Measurements from ENCODE around the gene ELOF1.

DNA sequence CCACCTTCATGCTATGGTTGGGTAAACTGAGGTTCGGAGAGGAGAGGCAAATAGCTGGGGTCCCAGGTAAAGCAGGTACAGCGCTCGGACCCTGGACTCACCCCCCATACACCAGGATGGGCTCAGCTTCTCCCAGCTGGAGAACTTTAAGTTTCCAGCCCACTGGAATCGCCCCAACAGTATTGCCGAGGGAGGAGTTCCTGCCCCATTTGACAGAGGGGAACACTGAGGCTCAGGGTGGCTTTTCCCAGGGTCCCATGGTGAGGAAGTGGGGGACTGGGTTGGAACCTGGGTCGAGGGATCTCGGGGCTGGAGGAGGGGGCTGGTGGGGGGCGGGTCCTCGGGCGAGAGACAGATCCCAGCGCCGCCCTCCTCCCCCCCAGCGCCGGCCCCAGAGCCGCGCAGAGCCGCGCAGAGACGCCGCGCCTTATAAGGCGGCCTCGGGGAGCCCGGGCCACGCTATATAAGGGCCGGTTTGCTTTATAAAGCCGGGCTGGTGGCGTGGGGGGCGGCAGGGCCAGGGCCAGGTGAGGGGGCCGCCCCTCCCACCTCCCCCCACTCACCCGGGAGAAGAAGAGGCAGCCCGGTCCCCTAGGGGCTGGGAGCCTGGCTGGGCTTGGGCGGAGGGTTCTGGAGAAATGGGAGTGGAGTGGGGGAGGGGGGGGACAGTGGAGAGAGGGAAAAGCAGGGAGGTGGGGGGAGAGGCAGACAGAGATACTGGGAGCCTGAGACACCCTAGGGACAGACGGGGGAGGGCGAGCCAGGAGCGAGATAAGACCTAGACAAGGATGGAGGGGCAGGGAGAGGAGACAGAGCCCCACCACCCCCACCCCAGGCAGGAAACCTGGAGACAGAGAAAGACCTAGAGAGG, 19.3 kb downstream of the ELOF1 start:
- TF ChIP-seq, protein P1, sequence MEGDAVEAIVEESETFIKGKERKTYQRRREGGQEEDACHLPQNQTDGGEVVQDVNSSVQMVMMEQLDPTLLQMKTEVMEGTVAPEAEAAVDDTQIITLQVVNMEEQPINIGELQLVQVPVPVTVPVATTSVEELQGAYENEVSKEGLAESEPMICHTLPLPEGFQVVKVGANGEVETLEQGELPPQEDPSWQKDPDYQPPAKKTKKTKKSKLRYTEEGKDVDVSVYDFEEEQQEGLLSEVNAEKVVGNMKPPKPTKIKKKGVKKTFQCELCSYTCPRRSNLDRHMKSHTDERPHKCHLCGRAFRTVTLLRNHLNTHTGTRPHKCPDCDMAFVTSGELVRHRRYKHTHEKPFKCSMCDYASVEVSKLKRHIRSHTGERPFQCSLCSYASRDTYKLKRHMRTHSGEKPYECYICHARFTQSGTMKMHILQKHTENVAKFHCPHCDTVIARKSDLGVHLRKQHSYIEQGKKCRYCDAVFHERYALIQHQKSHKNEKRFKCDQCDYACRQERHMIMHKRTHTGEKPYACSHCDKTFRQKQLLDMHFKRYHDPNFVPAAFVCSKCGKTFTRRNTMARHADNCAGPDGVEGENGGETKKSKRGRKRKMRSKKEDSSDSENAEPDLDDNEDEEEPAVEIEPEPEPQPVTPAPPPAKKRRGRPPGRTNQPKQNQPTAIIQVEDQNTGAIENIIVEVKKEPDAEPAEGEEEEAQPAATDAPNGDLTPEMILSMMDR (tag by site-specific recombination; IDR thresholded peaks at IDR 0.05) = no peak
- TF ChIP-seq ZNF274 (IDR thresholded peaks at IDR 0.05; ENCODE audit: low read length) (no peak), ZNF274 (tag by site-specific recombination; IDR thresholded peaks at IDR 0.05; ENCODE audit: borderline replicate concordance) (no peak), OVOL3 (tag by site-specific recombination; IDR thresholded peaks at IDR 0.05) (no peak), ZNF473 (tag by site-specific recombination; IDR thresholded peaks at IDR 0.05) (no peak), TCF7L2 (IDR thresholded peaks at IDR 0.05; ENCODE audit: borderline replicate concordance, low read depth, low read length) (no peak), ZNF214 (tag by site-specific recombination; IDR thresholded peaks at IDR 0.05; ENCODE audit: borderline replicate concordance) (no peak), GLIS1 (tag by site-specific recombination; IDR thresholded peaks at IDR 0.05) (no peak)
- TF ChIP-seq, protein P2, sequence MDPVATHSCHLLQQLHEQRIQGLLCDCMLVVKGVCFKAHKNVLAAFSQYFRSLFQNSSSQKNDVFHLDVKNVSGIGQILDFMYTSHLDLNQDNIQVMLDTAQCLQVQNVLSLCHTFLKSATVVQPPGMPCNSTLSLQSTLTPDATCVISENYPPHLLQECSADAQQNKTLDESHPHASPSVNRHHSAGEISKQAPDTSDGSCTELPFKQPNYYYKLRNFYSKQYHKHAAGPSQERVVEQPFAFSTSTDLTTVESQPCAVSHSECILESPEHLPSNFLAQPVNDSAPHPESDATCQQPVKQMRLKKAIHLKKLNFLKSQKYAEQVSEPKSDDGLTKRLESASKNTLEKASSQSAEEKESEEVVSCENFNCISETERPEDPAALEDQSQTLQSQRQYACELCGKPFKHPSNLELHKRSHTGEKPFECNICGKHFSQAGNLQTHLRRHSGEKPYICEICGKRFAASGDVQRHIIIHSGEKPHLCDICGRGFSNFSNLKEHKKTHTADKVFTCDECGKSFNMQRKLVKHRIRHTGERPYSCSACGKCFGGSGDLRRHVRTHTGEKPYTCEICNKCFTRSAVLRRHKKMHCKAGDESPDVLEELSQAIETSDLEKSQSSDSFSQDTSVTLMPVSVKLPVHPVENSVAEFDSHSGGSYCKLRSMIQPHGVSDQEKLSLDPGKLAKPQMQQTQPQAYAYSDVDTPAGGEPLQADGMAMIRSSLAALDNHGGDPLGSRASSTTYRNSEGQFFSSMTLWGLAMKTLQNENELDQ (tag by site-specific recombination; IDR thresholded peaks at IDR 0.05; ENCODE audit: low read depth) = no peak
- TF ChIP-seq, protein P3, sequence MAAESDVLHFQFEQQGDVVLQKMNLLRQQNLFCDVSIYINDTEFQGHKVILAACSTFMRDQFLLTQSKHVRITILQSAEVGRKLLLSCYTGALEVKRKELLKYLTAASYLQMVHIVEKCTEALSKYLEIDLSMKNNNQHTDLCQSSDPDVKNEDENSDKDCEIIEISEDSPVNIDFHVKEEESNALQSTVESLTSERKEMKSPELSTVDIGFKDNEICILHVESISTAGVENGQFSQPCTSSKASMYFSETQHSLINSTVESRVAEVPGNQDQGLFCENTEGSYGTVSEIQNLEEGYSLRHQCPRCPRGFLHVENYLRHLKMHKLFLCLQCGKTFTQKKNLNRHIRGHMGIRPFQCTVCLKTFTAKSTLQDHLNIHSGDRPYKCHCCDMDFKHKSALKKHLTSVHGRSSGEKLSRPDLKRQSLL (tag by site-specific recombination; IDR thresholded peaks at IDR 0.05) = no peak
- TF ChIP-seq, protein P4, sequence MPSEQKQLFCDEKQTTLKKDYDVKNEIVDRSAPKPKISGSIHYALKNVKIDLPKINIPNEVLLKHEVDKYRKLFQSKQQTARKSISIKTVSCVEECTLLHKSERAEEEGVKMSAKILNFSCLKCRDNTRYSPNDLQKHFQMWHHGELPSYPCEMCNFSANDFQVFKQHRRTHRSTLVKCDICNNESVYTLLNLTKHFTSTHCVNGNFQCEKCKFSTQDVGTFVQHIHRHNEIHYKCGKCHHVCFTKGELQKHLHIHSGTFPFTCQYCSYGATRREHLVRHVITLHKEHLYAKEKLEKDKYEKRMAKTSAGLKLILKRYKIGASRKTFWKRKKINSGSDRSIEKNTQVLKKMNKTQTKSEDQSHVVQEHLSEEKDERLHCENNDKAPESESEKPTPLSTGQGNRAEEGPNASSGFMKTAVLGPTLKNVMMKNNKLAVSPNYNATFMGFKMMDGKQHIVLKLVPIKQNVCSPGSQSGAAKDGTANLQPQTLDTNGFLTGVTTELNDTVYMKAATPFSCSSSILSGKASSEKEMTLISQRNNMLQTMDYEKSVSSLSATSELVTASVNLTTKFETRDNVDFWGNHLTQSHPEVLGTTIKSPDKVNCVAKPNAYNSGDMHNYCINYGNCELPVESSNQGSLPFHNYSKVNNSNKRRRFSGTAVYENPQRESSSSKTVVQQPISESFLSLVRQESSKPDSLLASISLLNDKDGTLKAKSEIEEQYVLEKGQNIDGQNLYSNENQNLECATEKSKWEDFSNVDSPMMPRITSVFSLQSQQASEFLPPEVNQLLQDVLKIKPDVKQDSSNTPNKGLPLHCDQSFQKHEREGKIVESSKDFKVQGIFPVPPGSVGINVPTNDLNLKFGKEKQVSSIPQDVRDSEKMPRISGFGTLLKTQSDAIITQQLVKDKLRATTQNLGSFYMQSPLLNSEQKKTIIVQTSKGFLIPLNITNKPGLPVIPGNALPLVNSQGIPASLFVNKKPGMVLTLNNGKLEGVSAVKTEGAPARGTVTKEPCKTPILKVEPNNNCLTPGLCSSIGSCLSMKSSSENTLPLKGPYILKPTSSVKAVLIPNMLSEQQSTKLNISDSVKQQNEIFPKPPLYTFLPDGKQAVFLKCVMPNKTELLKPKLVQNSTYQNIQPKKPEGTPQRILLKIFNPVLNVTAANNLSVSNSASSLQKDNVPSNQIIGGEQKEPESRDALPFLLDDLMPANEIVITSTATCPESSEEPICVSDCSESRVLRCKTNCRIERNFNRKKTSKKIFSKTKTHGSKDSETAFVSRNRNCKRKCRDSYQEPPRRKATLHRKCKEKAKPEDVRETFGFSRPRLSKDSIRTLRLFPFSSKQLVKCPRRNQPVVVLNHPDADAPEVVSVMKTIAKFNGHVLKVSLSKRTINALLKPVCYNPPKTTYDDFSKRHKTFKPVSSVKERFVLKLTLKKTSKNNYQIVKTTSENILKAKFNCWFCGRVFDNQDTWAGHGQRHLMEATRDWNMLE (tag by site-specific recombination; conservative IDR thresholded peaks at IDR 0.05; ENCODE audit: low read depth) = no peak
- TF ChIP-seq, protein P5, sequence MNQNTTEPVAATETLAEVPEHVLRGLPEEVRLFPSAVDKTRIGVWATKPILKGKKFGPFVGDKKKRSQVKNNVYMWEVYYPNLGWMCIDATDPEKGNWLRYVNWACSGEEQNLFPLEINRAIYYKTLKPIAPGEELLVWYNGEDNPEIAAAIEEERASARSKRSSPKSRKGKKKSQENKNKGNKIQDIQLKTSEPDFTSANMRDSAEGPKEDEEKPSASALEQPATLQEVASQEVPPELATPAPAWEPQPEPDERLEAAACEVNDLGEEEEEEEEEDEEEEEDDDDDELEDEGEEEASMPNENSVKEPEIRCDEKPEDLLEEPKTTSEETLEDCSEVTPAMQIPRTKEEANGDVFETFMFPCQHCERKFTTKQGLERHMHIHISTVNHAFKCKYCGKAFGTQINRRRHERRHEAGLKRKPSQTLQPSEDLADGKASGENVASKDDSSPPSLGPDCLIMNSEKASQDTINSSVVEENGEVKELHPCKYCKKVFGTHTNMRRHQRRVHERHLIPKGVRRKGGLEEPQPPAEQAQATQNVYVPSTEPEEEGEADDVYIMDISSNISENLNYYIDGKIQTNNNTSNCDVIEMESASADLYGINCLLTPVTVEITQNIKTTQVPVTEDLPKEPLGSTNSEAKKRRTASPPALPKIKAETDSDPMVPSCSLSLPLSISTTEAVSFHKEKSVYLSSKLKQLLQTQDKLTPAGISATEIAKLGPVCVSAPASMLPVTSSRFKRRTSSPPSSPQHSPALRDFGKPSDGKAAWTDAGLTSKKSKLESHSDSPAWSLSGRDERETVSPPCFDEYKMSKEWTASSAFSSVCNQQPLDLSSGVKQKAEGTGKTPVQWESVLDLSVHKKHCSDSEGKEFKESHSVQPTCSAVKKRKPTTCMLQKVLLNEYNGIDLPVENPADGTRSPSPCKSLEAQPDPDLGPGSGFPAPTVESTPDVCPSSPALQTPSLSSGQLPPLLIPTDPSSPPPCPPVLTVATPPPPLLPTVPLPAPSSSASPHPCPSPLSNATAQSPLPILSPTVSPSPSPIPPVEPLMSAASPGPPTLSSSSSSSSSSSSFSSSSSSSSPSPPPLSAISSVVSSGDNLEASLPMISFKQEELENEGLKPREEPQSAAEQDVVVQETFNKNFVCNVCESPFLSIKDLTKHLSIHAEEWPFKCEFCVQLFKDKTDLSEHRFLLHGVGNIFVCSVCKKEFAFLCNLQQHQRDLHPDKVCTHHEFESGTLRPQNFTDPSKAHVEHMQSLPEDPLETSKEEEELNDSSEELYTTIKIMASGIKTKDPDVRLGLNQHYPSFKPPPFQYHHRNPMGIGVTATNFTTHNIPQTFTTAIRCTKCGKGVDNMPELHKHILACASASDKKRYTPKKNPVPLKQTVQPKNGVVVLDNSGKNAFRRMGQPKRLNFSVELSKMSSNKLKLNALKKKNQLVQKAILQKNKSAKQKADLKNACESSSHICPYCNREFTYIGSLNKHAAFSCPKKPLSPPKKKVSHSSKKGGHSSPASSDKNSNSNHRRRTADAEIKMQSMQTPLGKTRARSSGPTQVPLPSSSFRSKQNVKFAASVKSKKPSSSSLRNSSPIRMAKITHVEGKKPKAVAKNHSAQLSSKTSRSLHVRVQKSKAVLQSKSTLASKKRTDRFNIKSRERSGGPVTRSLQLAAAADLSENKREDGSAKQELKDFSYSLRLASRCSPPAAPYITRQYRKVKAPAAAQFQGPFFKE (tag by site-specific recombination; IDR thresholded peaks at IDR 0.05; ENCODE audit: borderline replicate concordance) = no peak
- TF ChIP-seq, protein P6, sequence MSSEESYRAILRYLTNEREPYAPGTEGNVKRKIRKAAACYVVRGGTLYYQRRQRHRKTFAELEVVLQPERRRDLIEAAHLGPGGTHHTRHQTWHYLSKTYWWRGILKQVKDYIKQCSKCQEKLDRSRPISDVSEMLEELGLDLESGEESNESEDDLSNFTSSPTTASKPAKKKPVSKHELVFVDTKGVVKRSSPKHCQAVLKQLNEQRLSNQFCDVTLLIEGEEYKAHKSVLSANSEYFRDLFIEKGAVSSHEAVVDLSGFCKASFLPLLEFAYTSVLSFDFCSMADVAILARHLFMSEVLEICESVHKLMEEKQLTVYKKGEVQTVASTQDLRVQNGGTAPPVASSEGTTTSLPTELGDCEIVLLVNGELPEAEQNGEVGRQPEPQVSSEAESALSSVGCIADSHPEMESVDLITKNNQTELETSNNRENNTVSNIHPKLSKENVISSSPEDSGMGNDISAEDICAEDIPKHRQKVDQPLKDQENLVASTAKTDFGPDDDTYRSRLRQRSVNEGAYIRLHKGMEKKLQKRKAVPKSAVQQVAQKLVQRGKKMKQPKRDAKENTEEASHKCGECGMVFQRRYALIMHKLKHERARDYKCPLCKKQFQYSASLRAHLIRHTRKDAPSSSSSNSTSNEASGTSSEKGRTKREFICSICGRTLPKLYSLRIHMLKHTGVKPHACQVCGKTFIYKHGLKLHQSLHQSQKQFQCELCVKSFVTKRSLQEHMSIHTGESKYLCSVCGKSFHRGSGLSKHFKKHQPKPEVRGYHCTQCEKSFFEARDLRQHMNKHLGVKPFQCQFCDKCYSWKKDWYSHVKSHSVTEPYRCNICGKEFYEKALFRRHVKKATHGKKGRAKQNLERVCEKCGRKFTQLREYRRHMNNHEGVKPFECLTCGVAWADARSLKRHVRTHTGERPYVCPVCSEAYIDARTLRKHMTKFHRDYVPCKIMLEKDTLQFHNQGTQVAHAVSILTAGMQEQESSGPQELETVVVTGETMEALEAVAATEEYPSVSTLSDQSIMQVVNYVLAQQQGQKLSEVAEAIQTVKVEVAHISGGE (tag by site-specific recombination; conservative IDR thresholded peaks at IDR 0.05; ENCODE audit: low read depth) = no peak
